Measurements from ENCODE around the gene ARHGEF12.

ARHGEF12 gene

GRCh38 chr11:120332822-120333716 is 3.1 kb upstream of the ARHGEF12 start:
- H3K27ac ChIP-seq (ENCODE audit: low read depth, low read length, severe bottlenecking): peak overlapping the region; percentile 3
- H3K36me3 ChIP-seq (ENCODE audit: control insufficient read depth, insufficient read depth, low read length): peaks cover 25% of the 10 kb centered on the region
- WGBS, 2 experiments (ENCODE audit: insufficient coverage in 2 of 2): 80% methylated on average over 1 of the region's 5 CpGs; no CpG with 5 or more reads in 1 of the 2 experiments
- H3K4me3 ChIP-seq (ENCODE audit: extremely low read depth, insufficient read depth, low read length, poor library complexity, severe bottlenecking): no peak overlapping the region
- H3K4me1 ChIP-seq (ENCODE audit: control insufficient read depth, insufficient read depth, low read length, poor library complexity, severe bottlenecking): peaks cover 36% of the 10 kb centered on the region
- no peaks in the 10 kb centered on the region for H3K9me3 ChIP-seq (ENCODE audit: control insufficient read depth, low read length)

DNA sequence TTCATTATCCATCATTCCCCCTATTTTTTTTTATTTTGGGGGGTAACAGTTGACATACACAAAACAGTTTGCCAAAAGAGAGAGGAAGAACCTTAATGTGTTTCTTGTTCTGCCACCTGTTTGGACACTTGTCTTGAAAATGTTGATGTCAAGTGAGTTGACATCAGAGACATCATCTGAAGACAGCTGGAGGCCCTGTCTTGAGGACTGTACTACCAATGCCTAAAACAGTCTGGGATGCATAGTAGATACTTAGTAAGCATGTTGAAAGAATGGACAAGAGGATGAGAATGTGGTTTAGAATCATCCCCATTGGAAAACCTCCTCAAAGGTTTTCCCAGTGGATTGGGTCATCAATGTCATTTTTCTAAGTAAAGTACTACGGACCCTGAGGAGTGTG is 2.4 kb upstream of the ARHGEF12 start:
- Histone ChIP-seq H3K4me3 (ENCODE audit: extremely low read depth, insufficient read depth, low read length, poor library complexity, severe bottlenecking) (no peak overlapping the region), H3K4me1 (ENCODE audit: control insufficient read depth, insufficient read depth, low read length, poor library complexity, severe bottlenecking) (peaks cover 36% of the 10 kb centered on the region), H3K36me3 (ENCODE audit: control insufficient read depth, insufficient read depth, low read length) (peaks cover 20% of the 10 kb centered on the region), H3K27ac (ENCODE audit: low read depth, low read length, severe bottlenecking) (no peak overlapping the region), H3K9me3 (ENCODE audit: control insufficient read depth, low read length) (no peaks in the 10 kb centered on the region)
- 83 to 100% methylated on average over 1 of the region's 1 CpG for WGBS, 2 experiments (ENCODE audit: insufficient coverage in 2 of 2)

GRCh38 chr11:120334332-120334731 is 1.9 kb upstream of the ARHGEF12 start:
- no peak overlapping the region for H3K27ac ChIP-seq (ENCODE audit: low read depth, low read length, severe bottlenecking)
- no peak overlapping the region for H3K4me3 ChIP-seq (ENCODE audit: extremely low read depth, insufficient read depth, low read length, poor library complexity, severe bottlenecking)
- no peaks in the 10 kb centered on the region for H3K9me3 ChIP-seq (ENCODE audit: control insufficient read depth, low read length)
- no CpG with 5 or more reads among the region's 1 CpG for WGBS, 2 experiments (ENCODE audit: insufficient coverage in 2 of 2)
- peaks cover 20% of the 10 kb centered on the region for H3K36me3 ChIP-seq (ENCODE audit: control insufficient read depth, insufficient read depth, low read length)
- H3K4me1 ChIP-seq (ENCODE audit: control insufficient read depth, insufficient read depth, low read length, poor library complexity, severe bottlenecking): peaks cover 32% of the 10 kb centered on the region

DNA sequence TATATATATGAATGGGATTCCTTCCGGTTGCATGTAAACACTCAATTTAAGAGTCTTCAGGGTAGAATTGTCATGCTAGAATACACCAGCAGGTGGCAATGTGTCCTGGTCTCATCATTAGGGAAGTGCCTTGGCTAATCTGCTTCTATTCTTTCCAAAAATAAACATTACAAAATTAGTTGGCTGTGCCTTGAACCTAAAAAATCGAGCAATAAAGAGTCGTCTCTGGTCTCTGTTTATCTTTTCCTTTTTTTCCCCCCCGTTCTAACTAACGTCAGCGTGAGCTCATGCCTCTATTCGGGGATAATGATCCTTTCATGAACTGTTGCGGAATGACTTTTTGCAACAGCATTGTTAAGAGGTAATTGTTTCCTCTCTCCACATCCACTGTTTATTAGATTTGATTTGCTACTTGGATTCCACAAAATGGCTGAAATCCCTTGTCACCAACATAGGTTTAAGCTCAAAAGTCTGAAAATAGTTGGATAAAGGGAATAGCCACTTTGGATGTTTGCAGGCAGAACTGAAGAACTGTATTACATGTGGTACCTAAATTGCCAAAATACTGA is 1.2 kb upstream of the ARHGEF12 start:
- Histone ChIP-seq H3K4me1 (ENCODE audit: control insufficient read depth, insufficient read depth, low read length, poor library complexity, severe bottlenecking) (peaks cover 30% of the 10 kb centered on the region), H3K4me3 (ENCODE audit: extremely low read depth, insufficient read depth, low read length, poor library complexity, severe bottlenecking) (peak overlapping the region; percentile 94), H3K27ac (ENCODE audit: low read depth, low read length, severe bottlenecking) (peak overlapping the region; percentile 78), H3K36me3 (ENCODE audit: control insufficient read depth, insufficient read depth, low read length) (peaks cover 16% of the 10 kb centered on the region), H3K9me3 (ENCODE audit: control insufficient read depth, low read length) (no peaks in the 10 kb centered on the region)
- 0 to 3% methylated on average over 2 to 5 of the region's 8 CpGs for WGBS, 2 experiments (ENCODE audit: insufficient coverage in 2 of 2)

DNA sequence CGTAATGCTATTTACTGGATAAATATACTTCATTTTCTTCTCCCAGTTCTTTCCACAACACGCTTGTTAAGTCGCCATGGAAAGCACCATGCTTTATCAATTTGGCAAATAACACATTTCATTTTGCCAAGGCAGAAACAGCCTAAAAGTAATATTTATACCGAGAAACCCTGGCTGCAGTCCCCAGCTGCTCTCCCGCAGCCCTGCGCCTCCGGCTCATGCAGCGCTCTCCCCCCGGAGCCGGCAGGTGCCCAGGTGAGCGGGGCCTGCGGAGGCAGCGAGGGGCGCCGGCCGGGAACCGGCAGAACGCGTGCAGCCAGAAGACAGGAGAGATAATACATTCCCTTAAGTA is 681 bp upstream of the ARHGEF12 start:
- Histone ChIP-seq H3K4me3 (ENCODE audit: extremely low read depth, insufficient read depth, low read length, poor library complexity, severe bottlenecking) (peak overlapping the region; percentile 94), H3K27ac (ENCODE audit: low read depth, low read length, severe bottlenecking) (peak overlapping the region; percentile 78), H3K9me3 (ENCODE audit: control insufficient read depth, low read length) (no peaks in the 10 kb centered on the region), H3K36me3 (ENCODE audit: control insufficient read depth, insufficient read depth, low read length) (peaks cover 10% of the 10 kb centered on the region), H3K4me1 (ENCODE audit: control insufficient read depth, insufficient read depth, low read length, poor library complexity, severe bottlenecking) (peaks cover 25% of the 10 kb centered on the region)
- 2% methylated on average over 8 to 11 of the region's 19 CpGs for WGBS, 2 experiments (ENCODE audit: insufficient coverage in 2 of 2)

GRCh38 chr11:120336641-120337354 is 585 bp downstream of the ARHGEF12 start:
- Histone ChIP-seq H3K27ac (ENCODE audit: low read depth, low read length, severe bottlenecking) (peak overlapping the region; percentile 78), H3K36me3 (ENCODE audit: control insufficient read depth, insufficient read depth, low read length) (peaks cover 3% of the 10 kb centered on the region), H3K4me1 (ENCODE audit: control insufficient read depth, insufficient read depth, low read length, poor library complexity, severe bottlenecking) (peaks cover 13% of the 10 kb centered on the region), H3K4me3 (ENCODE audit: extremely low read depth, insufficient read depth, low read length, poor library complexity, severe bottlenecking) (peak overlapping the region; percentile 94), H3K9me3 (ENCODE audit: control insufficient read depth, low read length) (no peaks in the 10 kb centered on the region)
- WGBS, 2 experiments (ENCODE audit: insufficient coverage in 2 of 2): 0% methylated on average over 44 to 51 of the region's 56 CpGs

- H3K27ac ChIP-seq (ENCODE audit: low read depth, low read length, severe bottlenecking): peak overlapping the region; percentile 78
- H3K4me3 ChIP-seq (ENCODE audit: extremely low read depth, insufficient read depth, low read length, poor library complexity, severe bottlenecking): peak overlapping the region; percentile 94
- H3K36me3 ChIP-seq (ENCODE audit: control insufficient read depth, insufficient read depth, low read length): peaks cover 3% of the 10 kb centered on the region
- peaks cover 7% of the 10 kb centered on the region for H3K4me1 ChIP-seq (ENCODE audit: control insufficient read depth, insufficient read depth, low read length, poor library complexity, severe bottlenecking)
- no peaks in the 10 kb centered on the region for H3K9me3 ChIP-seq (ENCODE audit: control insufficient read depth, low read length)
- WGBS, 2 experiments (ENCODE audit: insufficient coverage in 2 of 2): 7% methylated on average over 12 of the region's 18 CpGs
These were observed 1.3 kb downstream of the ARHGEF12 start for GRCh38 chr11:120337355-120338106.

- WGBS, 2 experiments (ENCODE audit: insufficient coverage in 2 of 2): 63% methylated on average over 4 of the region's 7 CpGs; no CpG with 5 or more reads in 1 of the 2 experiments
- H3K9me3 ChIP-seq (ENCODE audit: control insufficient read depth, low read length): no peaks in the 10 kb centered on the region
- peaks cover 7% of the 10 kb centered on the region for H3K4me1 ChIP-seq (ENCODE audit: control insufficient read depth, insufficient read depth, low read length, poor library complexity, severe bottlenecking)
- no peaks in the 10 kb centered on the region for H3K36me3 ChIP-seq (ENCODE audit: control insufficient read depth, insufficient read depth, low read length)
- peak overlapping the region; percentile 48 for H3K27ac ChIP-seq (ENCODE audit: low read depth, low read length, severe bottlenecking)
- peak overlapping the region; percentile 94 for H3K4me3 ChIP-seq (ENCODE audit: extremely low read depth, insufficient read depth, low read length, poor library complexity, severe bottlenecking)
These were observed 2.1 kb downstream of the ARHGEF12 start for GRCh38 chr11:120338107-120338933.

DNA sequence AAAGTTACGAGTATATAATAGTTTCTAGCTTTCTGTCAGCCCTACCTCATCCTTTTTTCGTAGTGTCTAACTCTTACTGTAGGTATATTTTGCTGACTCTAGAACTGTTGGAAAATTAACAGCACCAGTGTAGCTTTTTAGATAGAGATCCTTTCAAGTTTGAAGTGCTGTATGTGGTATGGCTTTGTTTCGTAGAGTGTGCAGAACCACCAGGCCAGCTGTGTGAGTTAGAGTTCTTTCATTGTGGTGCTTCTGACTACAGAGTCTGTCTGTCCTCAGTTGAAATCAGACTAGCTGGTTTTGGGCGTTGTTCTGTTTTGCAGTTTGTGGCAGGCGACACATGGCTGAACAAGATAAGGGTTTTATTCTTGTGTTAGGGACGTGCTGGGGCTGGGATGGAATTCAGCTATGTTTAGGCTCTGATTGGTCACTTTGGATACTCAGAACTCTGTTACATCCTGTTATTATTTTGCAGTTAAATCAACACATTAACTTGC is 3.2 kb downstream of the ARHGEF12 start:
- peak overlapping the region; percentile 94 for H3K4me3 ChIP-seq (ENCODE audit: extremely low read depth, insufficient read depth, low read length, poor library complexity, severe bottlenecking)
- no peaks in the 10 kb centered on the region for H3K36me3 ChIP-seq (ENCODE audit: control insufficient read depth, insufficient read depth, low read length)
- peaks cover 7% of the 10 kb centered on the region for H3K4me1 ChIP-seq (ENCODE audit: control insufficient read depth, insufficient read depth, low read length, poor library complexity, severe bottlenecking)
- H3K9me3 ChIP-seq (ENCODE audit: control insufficient read depth, low read length): no peaks in the 10 kb centered on the region
- 35 to 58% methylated on average over 3 to 6 of the region's 6 CpGs for WGBS, 2 experiments (ENCODE audit: insufficient coverage in 2 of 2)
- peak overlapping the region; percentile 55 for H3K27ac ChIP-seq (ENCODE audit: low read depth, low read length, severe bottlenecking)
